ENCODE data around the gene TULP4.
"Not testable (repeated sequence)": the region's sequence is repeated elsewhere in the genome, so short reads cannot be mapped to it uniquely, and the experiment has no call there.

TULP4 gene

DNA sequence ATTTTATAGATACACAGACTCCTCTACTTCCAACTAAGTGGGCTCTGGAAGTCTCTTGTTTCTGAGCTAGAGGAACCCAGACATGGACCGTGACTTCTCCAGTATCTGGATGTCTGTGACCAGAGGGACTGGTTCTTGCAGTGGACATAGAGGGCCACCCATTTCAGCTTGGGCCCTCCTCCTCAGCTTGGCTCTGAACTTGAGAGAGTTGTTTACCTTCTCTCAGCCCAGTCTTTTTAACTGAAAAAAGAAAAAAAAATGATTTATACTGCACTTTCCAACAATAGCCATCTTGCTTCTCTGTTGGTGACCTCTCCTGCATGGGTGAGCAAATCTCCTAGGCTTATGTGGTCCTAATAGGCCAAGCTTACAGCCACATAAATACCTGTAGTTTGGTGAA lies 187.3 kb downstream of the TULP4 start:
- DNase-seq (ENCODE audit: extremely low read depth in 1 of 2, low read depth in 1 of 2): no peak

DNA sequence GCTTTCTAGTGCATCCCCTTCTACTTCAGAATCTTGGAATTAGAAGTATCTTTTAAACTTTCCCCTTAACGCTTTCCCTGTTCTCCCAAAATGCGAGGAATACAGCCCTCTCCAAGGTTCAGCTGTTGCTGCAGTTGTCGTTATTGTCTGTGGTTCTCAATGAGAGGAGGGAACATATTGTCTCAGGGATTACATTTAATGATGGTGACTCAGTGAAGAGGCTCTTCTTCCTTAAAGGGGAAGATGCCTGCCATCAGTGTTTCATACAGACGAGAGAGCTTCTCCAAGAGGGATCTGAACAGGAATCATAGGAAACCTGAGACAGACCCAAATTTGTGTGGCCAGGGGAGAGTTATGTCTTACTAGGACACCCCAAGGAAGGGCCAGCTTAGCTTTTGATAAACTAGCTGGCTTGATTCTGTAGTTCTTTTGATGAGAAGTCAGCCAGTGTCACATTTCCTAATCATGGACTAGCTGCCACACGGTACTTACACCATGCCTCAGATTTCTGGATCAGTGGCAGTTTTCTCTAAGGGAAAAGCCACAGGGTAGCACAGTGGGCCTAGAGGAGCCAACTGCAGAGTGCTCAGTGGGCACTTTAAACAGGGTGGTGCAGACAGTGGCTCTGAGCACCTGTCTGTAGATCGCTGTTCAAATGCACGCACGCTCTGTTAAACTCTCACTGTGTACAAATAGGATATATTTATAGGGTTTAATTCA lies 187.9 kb downstream of the TULP4 start:
- no peak for DNase-seq (ENCODE audit: extremely low read depth in 1 of 2, low read depth in 1 of 2)

DNA sequence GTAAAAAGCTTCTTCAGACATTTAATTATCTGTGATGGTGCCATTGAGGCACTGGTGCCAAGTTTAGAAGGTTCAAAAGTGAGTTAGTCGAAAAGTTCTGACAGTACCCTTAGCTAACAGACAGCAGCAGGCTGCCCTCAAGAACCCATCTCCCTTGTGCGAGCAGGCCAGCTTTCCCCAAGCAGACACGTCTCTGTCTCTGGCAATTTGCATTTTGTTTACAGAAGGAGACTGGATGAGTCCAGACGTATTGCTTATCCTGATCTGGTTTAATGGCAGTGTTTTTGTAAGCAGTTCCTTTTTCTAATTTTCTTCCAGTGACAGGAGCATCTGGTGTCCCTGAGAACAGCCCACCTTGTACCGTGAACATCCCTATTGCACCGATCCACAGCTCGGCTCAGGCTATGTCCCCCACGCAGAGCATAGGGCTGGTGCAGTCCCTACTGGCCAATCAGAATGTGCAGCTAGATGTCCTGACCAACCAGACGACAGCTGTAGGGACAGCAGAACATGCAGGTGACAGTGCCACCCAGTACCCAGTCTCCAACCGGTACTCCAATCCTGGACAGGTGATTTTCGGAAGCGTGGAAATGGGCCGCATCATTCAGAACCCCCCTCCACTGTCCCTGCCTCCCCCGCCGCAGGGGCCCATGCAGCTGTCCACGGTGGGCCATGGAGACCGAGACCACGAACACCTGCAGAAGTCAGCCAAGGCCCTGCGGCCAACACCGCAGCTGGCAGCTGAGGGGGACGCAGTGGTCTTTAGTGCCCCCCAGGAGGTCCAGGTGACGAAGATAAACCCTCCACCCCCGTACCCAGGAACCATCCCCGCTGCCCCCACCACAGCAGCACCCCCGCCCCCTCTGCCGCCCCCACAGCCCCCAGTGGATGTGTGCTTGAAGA lies 189.3 kb downstream of the TULP4 start:
- DNase-seq (ENCODE audit: extremely low read depth in 1 of 2, low read depth in 1 of 2): no peak

DNA sequence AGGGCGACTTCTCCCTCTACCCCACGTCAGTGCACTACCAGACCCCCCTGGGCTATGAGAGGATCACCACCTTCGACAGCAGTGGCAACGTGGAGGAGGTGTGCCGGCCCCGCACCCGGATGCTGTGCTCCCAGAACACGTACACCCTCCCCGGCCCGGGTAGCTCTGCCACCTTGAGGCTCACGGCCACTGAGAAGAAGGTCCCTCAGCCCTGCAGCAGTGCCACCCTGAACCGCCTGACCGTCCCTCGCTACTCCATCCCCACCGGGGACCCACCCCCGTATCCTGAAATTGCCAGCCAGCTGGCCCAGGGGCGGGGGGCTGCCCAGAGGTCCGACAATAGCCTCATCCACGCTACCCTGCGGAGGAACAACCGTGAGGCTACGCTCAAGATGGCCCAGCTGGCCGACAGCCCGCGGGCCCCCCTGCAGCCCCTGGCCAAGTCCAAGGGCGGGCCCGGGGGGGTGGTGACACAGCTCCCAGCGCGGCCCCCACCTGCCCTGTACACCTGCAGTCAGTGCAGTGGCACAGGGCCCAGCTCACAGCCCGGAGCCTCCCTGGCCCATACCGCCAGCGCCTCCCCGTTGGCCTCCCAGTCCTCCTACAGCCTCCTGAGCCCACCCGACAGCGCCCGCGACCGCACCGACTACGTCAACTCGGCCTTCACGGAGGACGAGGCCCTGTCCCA lies 190.1 kb downstream of the TULP4 start:
- DNase-seq (ENCODE audit: extremely low read depth in 1 of 2, low read depth in 1 of 2): no peak

DNA sequence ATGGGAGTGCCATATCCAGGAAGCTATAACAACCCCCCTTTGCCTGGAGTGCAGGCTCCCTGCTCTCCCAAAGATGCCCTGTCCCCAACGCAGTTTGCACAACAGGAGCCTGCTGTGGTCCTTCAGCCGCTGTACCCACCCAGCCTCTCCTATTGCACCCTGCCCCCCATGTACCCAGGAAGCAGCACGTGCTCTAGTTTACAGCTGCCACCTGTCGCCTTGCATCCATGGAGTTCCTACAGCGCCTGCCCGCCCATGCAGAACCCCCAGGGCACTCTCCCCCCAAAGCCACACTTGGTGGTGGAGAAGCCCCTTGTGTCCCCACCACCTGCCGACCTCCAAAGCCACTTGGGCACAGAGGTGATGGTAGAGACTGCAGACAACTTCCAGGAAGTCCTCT lies 191.0 kb downstream of the TULP4 start:
- no peak for DNase-seq (ENCODE audit: extremely low read depth in 1 of 2, low read depth in 1 of 2)

DNA sequence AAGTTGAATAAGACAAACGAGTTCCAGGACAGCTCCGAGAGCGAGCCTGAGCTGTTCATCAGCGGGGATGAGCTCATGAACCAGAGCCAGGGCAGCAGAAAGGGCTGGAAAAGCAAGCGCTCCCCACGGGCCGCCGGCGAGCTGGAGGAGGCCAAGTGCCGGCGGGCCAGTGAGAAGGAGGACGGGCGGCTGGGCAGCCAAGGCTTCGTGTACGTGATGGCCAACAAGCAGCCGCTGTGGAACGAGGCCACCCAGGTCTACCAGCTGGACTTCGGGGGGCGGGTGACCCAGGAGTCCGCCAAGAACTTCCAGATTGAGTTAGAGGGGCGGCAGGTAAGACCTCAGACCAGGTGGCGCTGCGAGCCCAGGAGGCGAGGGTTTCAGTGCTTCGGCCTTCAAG lies 191.6 kb downstream of the TULP4 start:
- no peak for DNase-seq (ENCODE audit: extremely low read depth in 1 of 2, low read depth in 1 of 2)

DNA sequence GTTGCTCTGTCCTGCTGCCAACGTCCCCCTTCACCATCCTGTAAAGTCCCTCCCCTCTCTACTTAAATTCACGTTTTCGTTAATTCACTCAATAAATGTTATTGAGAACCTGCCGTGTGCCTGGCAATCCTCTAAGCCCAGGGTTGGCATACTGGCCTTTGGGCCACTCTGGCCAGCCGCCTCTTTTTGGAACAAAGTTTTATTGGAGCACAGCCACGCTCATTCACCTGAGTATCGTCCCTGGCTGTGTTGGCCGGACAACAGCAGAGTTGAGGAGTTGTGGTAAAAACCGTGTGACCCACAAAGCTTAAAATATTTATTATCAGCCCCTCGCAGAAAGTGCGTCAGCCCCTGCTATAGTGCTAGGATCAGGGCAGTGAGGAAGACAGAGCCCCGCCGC lies 192.9 kb downstream of the TULP4 start:
- DNase-seq (ENCODE audit: extremely low read depth in 1 of 2, low read depth in 1 of 2): no peak

DNA sequence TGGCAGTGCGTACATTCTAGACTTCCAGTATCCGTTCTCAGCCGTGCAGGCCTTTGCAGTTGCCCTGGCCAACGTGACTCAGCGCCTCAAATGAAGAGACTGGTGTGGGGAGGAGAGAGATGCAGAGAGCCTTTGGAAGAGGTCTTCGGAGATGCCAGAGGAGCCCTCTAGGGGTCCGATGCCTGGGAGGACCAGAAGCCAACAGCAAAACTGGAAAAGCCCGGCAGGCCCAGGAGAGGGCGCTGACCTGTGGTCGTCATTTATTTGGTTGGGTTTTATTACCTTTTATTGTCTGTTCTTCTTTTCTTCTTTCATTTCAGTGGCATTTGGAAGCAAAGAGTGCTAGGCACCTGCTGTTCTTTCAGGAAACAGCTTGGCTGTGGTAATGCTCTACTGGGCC lies 194.3 kb downstream of the TULP4 start:
- no peak for DNase-seq (ENCODE audit: extremely low read depth in 1 of 2, low read depth in 1 of 2)

DNA sequence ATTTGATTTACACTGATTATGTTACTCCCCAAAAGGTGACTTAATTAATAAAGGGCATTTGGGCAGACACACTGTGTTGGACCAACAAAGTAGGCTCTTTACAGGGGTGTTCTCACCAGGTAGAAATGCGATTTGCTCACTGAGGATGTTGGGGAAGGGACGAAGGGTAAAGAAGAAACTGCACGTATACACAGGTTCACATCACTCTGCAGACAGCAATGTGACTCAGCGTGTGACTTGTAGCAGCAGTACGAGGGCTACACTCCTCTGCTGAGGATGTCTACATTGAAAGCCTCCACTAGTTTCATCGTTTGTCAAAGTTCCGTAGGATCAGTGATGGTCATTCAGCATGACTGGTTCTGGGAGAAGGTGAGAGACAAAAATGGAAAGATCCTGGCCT lies 194.9 kb downstream of the TULP4 start:
- no peak for DNase-seq (ENCODE audit: extremely low read depth in 1 of 2, low read depth in 1 of 2)

DNA sequence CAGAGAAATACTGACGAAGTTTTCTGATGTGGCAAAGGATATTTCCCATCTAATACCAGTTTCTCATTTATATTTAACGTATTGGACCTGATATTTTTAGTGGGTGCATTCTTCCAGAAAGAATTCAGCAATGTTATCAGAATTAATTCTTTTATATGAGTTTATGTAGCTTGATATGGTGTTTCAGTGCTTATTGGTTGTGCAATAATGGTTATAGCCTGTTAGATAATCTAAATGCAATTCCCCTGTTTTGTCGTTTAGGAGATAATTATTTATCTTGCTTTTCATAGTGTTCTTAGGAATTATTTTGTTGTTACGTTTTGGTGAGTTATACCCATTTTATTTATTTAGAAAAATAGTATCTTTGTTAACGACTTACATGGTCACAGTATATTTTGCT lies 196.2 kb downstream of the TULP4 start:
- no peak for DNase-seq (ENCODE audit: extremely low read depth in 1 of 2, low read depth in 1 of 2)

DNA sequence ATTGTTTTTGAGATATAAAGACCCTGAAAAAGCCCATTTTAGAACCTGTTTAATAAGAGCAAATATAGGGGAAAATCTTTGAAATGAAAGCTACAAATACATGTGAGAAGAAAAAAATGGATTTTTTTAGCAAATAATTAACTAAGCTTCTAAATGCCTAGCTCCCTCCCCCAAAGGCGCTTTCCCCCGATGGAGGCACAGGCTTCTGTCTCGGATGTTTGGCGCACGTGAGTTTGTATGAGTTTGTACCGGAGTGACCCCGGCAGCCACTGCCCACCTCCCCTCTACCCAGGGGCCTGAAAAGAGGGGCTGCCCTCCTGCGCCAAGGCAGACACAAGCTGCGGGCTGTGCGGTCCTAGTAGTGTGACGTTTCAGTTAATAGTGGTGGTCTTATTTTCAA lies 197.2 kb downstream of the TULP4 start:
- no peak for DNase-seq (ENCODE audit: extremely low read depth in 1 of 2, low read depth in 1 of 2)

DNA sequence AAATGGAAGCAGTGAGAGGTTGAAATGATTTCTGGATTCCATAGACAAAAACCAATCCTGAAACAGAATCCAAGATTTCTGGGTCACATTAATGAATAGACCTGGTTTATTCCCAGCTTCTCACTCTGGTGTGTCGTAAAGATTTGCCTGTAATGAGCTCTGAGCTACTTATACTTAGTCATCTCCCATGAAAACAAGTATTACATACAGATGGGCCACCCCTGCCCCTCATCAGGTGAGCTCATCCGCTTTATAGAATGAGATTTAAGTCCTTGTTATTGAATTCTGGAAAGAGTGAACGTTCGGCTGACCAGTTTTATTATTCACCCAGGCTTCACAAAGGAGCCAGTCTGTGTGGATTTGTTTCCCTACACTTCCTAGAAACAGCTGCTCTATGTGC lies 200.5 kb downstream of the TULP4 start:
- no peak for DNase-seq (ENCODE audit: extremely low read depth in 1 of 2, low read depth in 1 of 2)

DNA sequence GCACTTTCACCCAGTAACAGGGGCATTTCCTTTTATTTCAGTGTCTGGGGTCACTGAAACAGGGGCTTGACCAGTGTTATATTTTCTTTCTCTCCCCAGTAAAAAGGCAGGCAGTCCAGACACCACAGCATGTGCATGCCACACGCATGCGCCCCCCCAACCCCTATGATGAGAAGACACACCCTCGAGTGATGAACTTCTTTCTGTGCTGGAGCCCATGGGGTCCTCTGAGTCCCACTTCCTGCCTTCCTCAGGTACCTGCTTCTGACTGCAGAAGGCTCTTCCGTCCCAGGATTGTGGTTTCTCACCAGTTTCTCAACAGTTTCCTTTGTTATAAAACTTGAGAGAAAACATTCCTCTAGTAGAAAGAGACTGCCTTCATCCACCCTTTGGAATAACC lies 201.9 kb downstream of the TULP4 start:
- DNase-seq (ENCODE audit: extremely low read depth in 1 of 2, low read depth in 1 of 2): no peak

DNA sequence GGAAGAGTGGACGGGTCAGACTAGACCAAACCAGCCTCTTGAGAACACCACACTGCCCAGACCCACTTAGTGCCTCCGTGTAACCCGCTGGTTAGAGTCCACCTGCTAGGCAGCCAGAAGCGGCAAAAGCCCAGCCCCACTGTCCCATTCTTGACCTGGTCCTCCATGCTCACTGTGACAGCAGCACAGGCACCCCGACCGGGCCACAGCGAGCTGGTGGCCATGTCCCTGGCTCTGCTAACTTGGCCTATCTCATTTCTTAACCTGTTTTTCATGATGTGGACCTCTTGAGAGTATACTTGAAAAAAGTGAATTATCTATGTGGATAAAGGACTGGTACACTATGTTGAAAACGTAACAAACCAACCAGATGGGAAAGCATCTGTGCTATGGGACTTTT lies 202.7 kb downstream of the TULP4 start:
- DNase-seq (ENCODE audit: extremely low read depth in 1 of 2, low read depth in 1 of 2): no peak

DNA sequence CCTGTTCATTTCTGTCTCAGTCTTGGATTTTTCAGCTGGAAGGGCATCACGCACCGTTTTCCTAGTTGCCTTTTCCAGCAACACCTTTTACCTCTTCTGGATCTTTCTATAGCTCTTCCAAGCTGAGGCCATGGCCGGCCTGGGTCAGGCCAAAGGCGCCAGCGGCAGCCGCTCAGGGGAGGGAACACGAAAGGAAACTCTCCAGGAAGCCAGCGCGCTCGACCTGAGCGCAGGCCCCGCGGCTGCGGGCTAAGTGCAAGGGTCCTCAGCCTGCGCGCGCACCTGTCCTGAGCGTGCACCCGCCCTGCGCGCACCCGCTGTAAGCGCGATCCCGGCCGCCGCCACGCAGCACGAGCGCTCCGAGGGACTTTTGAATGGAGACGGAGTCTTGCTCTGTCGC lies 203.8 kb downstream of the TULP4 start:
- DNase-seq (ENCODE audit: extremely low read depth in 1 of 2, low read depth in 1 of 2): no peak

DNA sequence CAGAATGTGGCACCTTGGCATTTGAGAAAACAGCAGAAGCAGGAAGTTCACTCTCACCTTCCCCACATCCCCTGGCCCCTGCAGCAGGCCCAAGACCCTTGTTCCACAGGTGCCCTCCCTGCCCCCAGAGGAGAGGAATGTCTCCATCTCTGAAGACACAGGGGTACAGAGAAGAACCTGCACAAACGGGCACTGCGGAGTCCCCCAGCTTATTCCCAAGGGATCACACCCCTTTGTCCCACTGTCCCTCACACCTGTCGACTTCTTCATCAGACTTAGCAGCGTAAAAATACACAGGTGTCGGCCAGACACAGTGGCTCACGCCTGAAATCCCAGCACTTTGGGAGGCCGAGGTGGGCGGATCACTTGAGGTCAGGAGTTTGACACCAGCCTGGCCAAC lies 204.8 kb downstream of the TULP4 start:
- no peak for DNase-seq (ENCODE audit: extremely low read depth in 1 of 2, low read depth in 1 of 2)

DNA sequence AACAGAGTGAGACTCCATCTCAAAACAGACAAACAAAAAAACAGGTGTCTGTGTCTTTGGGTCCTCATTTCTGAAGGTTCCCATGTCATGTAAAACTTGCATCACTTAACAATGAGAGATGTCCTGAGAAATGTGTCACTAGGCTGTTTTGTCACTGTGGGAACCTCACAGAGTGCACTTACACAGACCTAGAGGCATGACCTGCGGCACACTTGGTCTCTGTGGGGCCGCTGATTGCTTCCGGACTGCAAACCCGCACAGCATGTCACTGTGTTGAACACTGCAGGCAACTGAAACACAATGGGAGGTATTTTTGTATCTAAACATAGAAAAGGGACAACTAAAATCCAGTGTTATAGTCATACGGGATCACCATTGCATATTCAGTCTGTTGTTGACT lies 205.3 kb downstream of the TULP4 start:
- DNase-seq (ENCODE audit: extremely low read depth in 1 of 2, low read depth in 1 of 2): no peak

DNA sequence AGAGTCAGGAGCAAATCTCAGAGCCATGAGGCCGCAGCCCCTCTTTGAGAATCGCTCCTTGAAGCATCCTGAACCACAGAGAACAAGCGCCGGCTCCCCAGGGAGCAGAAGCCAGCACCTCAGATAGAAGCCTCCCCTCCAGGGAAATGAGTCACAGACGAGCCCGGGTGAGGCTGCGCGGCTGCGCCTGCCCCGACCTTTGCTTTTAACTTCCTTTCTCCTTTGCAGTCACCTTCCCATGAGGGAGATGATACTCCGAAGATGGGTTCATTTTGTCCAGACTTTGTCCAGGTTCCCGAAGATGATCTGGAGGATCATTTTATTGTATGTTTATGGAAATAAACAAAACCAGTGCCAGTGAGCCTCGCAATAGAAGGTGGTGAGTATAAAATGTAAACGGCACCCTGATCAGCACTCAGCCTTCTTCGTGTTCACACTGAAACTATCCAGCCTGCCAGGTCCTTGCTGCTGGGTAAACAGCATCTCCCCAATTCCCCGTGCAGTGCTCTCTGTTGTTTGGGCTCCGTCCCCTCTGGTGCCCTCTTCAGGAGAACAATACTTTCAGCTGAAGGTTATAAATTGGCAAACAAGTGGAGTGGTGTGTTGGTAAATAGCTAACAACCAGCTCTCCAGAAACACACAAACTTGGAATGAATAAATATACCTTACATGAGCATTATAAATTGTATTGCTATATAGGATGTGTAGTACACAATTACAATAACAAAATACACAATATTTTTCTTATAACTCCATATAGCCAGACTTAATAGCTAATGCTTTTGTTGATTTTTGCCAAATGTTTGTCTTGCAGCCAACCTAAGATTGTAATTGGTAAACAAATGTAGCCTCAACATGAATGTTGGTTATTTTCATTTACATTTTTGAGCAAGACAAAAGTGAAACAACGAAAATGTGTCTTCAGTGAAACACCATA lies 206.2 kb downstream of the TULP4 start:
- no peak for DNase-seq (ENCODE audit: extremely low read depth in 1 of 2, low read depth in 1 of 2)

DNA sequence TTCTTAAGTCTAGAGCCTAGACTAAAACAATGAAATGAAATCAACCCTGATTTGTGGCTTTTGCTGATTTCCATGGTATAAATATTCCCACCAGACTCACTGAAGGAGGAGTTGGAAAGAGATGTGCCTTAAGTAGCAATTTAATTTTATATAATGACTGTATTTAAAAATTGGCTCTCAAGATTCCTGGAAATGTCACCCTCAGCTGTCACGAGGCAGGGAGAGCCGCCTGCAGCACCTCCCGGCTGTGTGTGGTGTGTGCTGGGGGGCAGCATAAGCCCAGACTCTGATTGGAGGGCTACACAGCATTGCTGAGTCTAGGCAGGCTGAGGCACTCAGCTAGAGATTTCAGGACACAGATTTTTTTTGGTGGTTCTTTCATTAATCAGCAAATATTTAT lies 207.0 kb downstream of the TULP4 start:
- DNase-seq (ENCODE audit: extremely low read depth in 1 of 2, low read depth in 1 of 2): no peak

DNA sequence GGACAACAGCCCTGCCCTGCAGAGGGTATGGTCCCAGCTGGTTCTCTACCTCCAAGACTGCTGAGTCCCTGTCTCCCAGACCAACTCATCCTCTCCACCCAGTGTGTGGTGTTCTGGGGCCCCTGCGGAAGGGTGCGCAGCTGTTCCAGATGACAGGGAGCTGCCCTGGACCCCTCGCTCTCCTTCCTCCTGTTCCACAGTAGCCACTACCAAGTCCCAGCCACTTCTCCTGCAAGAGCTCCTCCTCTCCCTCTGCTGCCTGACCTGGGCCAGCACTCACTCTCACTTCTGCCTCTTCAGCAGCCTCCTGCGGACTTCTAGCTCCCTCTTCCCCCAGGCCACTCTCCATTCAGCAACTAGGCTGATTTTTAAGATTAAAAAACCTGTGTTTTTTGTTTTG lies 207.5 kb downstream of the TULP4 start:
- DNase-seq (ENCODE audit: extremely low read depth in 1 of 2, low read depth in 1 of 2): no peak

DNA sequence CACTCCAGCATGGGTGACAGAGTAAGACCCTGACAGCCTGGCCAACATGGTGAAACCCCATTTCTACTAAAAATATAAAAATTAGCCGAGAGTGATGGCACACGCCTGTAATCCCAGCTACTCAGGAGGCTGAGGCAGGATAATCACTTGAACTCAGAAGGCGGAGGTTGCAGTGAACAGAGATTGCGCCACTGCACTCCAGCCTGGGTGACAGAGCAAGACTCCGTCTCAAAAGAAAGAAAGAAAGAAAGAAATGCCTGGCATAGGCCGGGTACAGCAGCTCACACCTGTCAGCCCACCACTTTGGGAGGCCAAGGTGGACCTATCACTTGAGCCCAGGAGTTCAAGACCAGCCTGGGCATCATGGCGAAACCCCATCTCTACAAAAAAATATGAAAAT lies 208.7 kb downstream of the TULP4 start:
- DNase-seq (ENCODE audit: extremely low read depth in 1 of 2, low read depth in 1 of 2): not testable (repeated sequence)
